NB4 (cell line): ENCODE data around the gene COL5A1.

Experiments
- DNase-seq: peaks from one replicate; pipeline ENCODE4 v3.0.0; 2010; ENCODE audit warnings: low read depth
- H3K4me3 ChIP-seq: one replicate; pipeline ENCODE4 v1.5.1; 2011; ENCODE audit warnings: mild to moderate bottlenecking, low read depth, low read length, moderate library complexity
- MAX ChIP-seq: IDR thresholded peaks from 2 replicates; pipeline ENCODE4 v1.6.1; 2011; ENCODE audit warnings: low read depth, low read length
- MYC ChIP-seq: IDR thresholded peaks from 2 replicates; pipeline ENCODE4 v1.6.1; 2011; ENCODE audit warnings: low read depth, low read length
- POLR2A ChIP-seq: IDR thresholded peaks from 2 replicates; pipeline ENCODE4 v1.6.1; 2011; ENCODE audit warnings: mild to moderate bottlenecking; ENCODE audit not compliant: insufficient read length; ENCODE audit errors: extremely low read depth
- TF ChIP-seq, protein P1 (sequence below): IDR thresholded peaks from one replicate; pipeline ENCODE4 v1.5.1; 2012; ENCODE audit warnings: low read depth, low read length

COL5A1 gene

GRCh38 chr9:134844821-134845220 is 203.2 kb downstream of the COL5A1 start:
- no peak for DNase-seq
- TF ChIP-seq MYC (no peak), POLR2A (no peak), MAX (no peak)
- TF ChIP-seq, protein P1, sequence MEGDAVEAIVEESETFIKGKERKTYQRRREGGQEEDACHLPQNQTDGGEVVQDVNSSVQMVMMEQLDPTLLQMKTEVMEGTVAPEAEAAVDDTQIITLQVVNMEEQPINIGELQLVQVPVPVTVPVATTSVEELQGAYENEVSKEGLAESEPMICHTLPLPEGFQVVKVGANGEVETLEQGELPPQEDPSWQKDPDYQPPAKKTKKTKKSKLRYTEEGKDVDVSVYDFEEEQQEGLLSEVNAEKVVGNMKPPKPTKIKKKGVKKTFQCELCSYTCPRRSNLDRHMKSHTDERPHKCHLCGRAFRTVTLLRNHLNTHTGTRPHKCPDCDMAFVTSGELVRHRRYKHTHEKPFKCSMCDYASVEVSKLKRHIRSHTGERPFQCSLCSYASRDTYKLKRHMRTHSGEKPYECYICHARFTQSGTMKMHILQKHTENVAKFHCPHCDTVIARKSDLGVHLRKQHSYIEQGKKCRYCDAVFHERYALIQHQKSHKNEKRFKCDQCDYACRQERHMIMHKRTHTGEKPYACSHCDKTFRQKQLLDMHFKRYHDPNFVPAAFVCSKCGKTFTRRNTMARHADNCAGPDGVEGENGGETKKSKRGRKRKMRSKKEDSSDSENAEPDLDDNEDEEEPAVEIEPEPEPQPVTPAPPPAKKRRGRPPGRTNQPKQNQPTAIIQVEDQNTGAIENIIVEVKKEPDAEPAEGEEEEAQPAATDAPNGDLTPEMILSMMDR, result no peak

DNA sequence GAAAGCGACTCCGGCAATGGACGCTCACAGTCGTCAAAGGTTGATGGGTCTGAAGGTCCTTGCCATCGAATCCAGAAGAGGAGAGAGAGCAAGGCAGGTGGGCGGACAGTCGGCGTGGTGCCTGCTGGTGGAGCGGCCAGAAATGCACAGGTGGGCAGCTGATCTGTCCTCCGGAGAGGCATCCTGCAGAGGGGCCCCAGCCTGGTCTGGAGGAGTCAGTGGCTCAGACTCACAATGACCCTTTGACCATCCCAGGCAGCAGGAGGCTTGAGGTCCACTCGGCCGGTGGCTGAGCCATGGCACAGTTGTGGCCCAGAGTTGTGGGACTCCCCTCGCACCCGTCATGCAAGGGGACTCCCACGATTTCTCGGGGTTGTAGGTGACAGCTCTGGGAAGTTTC is 204.6 kb downstream of the COL5A1 start:
- no peak overlapping the region for H3K4me3 ChIP-seq
- TF ChIP-seq POLR2A (no peak), MYC (no peak), MAX (no peak)
- TF ChIP-seq, protein P1, result no peak
- no peak for DNase-seq

More at GRCh38 chr9:134844821-134845220, 203.2 kb downstream of the COL5A1 start:
- H3K4me3 ChIP-seq, result no peak overlapping the region

DNA sequence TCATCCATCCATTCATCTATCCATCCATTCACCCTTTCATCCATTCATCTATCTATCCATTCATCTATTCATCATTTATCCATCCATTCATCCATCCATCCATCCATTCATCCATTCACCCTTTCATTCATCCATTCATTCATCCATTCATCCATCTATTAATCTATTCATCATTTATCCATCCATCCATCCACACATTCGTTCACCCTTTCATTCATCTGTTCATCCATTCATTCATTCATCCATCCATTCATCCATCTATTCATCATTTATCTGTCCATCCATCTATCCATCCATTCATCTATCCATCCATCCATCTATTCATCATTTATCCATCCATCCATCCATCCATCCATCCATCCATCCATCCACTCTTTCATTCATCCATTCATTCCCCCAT is 205.1 kb downstream of the COL5A1 start:
- TF ChIP-seq MYC, result no peak
- TF ChIP-seq POLR2A, result no peak
- TF ChIP-seq MAX, result no peak
- TF ChIP-seq, protein P1, result no peak
- no peak overlapping the region for H3K4me3 ChIP-seq
- DNase-seq, result no peak

GRCh38 chr9:134847138-134847537 is 205.5 kb downstream of the COL5A1 start:
- no peak for DNase-seq
- no peak for TF ChIP-seq MAX
- no peak for TF ChIP-seq POLR2A
- TF ChIP-seq MYC, result no peak
- TF ChIP-seq, protein P1, result no peak
- H3K4me3 ChIP-seq, result no peak overlapping the region

DNA sequence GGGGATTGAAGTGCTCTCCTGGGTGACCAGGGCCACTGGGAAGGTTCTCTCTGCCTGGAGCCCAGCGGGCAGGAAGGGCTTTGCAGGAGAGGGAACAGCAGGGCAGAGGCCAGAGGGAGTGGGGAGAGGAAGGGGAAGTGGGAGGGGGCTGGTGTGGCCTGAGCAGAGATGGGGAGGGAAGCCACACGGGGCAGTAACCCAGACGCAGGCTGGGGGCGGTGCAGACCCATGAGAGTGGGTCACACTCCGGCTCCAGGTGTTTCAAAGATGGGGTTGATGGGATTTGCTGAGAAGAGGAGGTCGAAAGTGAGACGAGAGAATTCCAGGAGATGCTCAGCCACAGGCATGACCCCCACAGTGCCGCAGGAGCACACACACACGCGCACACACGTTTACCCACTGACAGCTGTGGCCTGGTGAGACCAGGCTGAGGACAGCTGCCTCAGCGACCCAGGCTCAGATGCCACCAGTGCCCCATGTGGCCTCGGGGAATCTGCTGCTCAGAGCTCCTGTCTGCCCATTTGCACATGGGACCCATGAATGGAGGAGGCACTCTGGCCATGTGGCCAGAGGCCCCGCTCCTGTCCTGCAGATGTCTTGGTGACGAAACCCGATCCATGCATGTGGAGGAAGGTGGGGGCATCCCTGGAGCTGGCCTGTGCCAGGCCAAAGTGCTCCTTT is 206.3 kb downstream of the COL5A1 start:
- no peak for DNase-seq
- H3K4me3 ChIP-seq, result no peak overlapping the region
- TF ChIP-seq POLR2A (no peak), MYC (no peak)
- TF ChIP-seq, protein P1, result no peak

DNA sequence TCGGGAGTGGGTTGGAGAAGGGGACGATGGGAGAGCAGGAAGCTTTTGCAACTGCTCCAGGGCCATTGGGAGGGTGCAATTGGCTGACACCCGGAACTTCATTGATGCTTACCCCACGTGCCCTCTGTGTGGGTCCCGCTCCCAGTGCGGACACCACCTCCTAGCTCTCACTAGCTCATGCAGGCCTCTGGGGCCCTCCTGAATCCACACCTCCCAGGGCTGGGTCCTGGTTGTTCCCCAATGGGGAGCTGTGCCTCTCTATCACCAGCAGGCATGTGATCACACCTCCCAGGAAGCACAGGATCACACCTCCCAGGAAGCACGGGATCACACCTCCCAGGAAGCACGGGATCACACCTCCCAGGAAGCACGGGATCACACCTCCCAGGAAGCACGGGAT is 206.9 kb downstream of the COL5A1 start:
- no peak overlapping the region for H3K4me3 ChIP-seq
- TF ChIP-seq MAX (no peak), MYC (no peak), POLR2A (no peak)
- TF ChIP-seq, protein P1, result no peak
- DNase-seq, result no peak
